Upper lobe of left lung (tissue), 6 donors: ENCODE measurements around the gene LAMC2. TPM values are rescaled to one million over a fixed set of nuclear protein-coding genes. Genes with fewer than 3 reads are reported as not detected.

Source experiments
- ATAC-seq, 2 donors: fragments of 200-7000 bp; cut with Tn5 transposase; one replicate each; pipeline ENCODE4 v1.9.1; 2022; ENCODE audit warnings: mild to moderate bottlenecking in 2 of 2, moderate library complexity in 2 of 2; ENCODE audit not compliant: low FRiP score in 2 of 2
- DNase-seq, 2 donors: peaks; one replicate each; pipeline ENCODE4 v3.0.0-alpha.2; 2019 to 2020
- H3K27ac ChIP-seq, 4 donors: fragments of 200-600 bp; sonication (generic); one replicate each; pipeline ENCODE4 v1.5.1; 2016 to 2019
- H3K27me3 ChIP-seq, 4 donors: fragments of 200-600 bp; sonication (generic); one replicate each; pipeline ENCODE4 v1.5.1; 2017 to 2019
- H3K36me3 ChIP-seq, 4 donors: fragments of 200-600 bp; sonication (generic); one replicate each; pipeline ENCODE4 v1.5.1; 2016 to 2019
- H3K4me1 ChIP-seq, 4 donors: fragments of 200-600 bp; sonication (generic); one replicate each; pipeline ENCODE4 v1.5.1; 2018 to 2019
- H3K4me3 ChIP-seq, 4 donors: fragments of 200-600 bp; sonication (generic); one replicate each; pipeline ENCODE4 v1.5.1; 2017 to 2019; ENCODE audit warnings: mild to moderate bottlenecking in 2 of 4, moderate library complexity in 1 of 4
- H3K9me3 ChIP-seq, 4 donors: fragments of 200-600 bp; sonication (generic); one replicate each; pipeline ENCODE4 v1.5.1; 2018 to 2019
- CTCF ChIP-seq, 6 experiments: fragments of 450-650 bp in 4 of 6; fragments of 200-600 bp in 2 of 6; sonication (generic) in 2 of 6; IDR thresholded peaks; one replicate each; pipeline ENCODE4 v1.5.1; 2016 to 2019; ENCODE audit warnings: antibody characterized with exemption in 6 of 6
- EP300 ChIP-seq, 4 donors: sonication (generic); formaldehyde crosslinking; IDR thresholded peaks; one replicate each; pipeline ENCODE4 v1.5.1; 2017; ENCODE audit warnings: antibody characterized with exemption in 4 of 4, control low read depth in 2 of 4
- POLR2A ChIP-seq, 4 donors: fragments of 450-650 bp; IDR thresholded peaks; one replicate each; pipeline ENCODE4 v1.5.1; 2016 to 2017; ENCODE audit warnings: antibody characterized with exemption in 4 of 4, mild to moderate bottlenecking in 2 of 4
- POLR2AphosphoS5 ChIP-seq, 2 donors: sonication (generic); formaldehyde crosslinking; IDR thresholded peaks; one replicate each; pipeline ENCODE4 v1.5.1; 2017; ENCODE audit warnings: antibody characterized with exemption in 2 of 2
- WGBS, 2 donors: methylation state at CpG; one replicate each; pipeline ENCODE4 v1.1.5; 2017 to 2018; 5-methylcytosine and 5-hydroxymethylcytosine counted together
- total RNA-seq, 6 donors: library from RNA; depleted of rRNA in 4 of 6; stranded (reverse); fragments of >200 nt in 4 of 6; gene quantifications; one replicate each; pipeline versions ENCODE4 v1.1.0 to v1.2.1, GENCODE V29; 2016 to 2021
- donor health status: DM: no; HTN: no; CAD: no; lungs with moderate emphysema.
- donor health status: DM: no; HTN: yes; CAD: no; lungs with severe emphysema.

LAMC2 gene
- total RNA-seq, 6 donors from 2014 or later: 10.5 to 74.6 (median 46.1) TPM

GRCh38 chr1:183210681-183211080, 24.6 kb downstream of the LAMC2 start:
- ATAC-seq: no peak

GRCh38 chr1:183212870-183213269, 26.8 kb downstream of the LAMC2 start:
- H3K4me3 ChIP-seq: no peak overlapping the region
- H3K9me3 ChIP-seq: no peaks in the 10 kb centered on the region
- H3K36me3 ChIP-seq: no peaks in the 10 kb centered on the region
- TF ChIP-seq EP300 (IDR thresholded peaks at IDR 0.05) (no peak), POLR2A (IDR thresholded peaks at IDR 0.05) (no peak), CTCF (IDR thresholded peaks at IDR 0.05) (no peak), POLR2AphosphoS5 (IDR thresholded peaks at IDR 0.05) (no peak)
- no peak overlapping the region for H3K27ac ChIP-seq
- 89 to 90% methylated on average over 1 of the region's 1 CpG for WGBS, 2 donors
- H3K4me1 ChIP-seq: peaks cover 0 to 3% (median 0%) of the 10 kb centered on the region in 4 donors
- DNase-seq: no peak
- H3K27me3 ChIP-seq: no peaks in the 10 kb centered on the region
- no peak for ATAC-seq

More at GRCh38 chr1:183210681-183211080, 24.6 kb downstream of the LAMC2 start:
- Histone ChIP-seq H3K36me3 (no peaks in the 10 kb centered on the region), H3K27ac (no peak overlapping the region), H3K9me3 (no peaks in the 10 kb centered on the region), H3K4me3 (no peak overlapping the region), H3K4me1 (no peaks in the 10 kb centered on the region), H3K27me3 (no peaks in the 10 kb centered on the region)
- TF ChIP-seq EP300 (IDR thresholded peaks at IDR 0.05): no peak
- no peak for TF ChIP-seq POLR2A (IDR thresholded peaks at IDR 0.05)
- TF ChIP-seq CTCF (IDR thresholded peaks at IDR 0.05): no peak
- TF ChIP-seq POLR2AphosphoS5 (IDR thresholded peaks at IDR 0.05): no peak
- DNase-seq: no peak

GRCh38 chr1:183214021-183214970, 28.2 kb downstream of the LAMC2 start:
- 78 to 84% methylated on average over 5 of the region's 5 CpGs for WGBS, 2 donors
- Histone ChIP-seq H3K4me1 (peaks cover 9 to 14% (median 12%) of the 10 kb centered on the region in 4 donors), H3K27me3 (no peaks in the 10 kb centered on the region), H3K9me3 (no peaks in the 10 kb centered on the region), H3K27ac (no peak overlapping the region), H3K4me3 (no peak overlapping the region), H3K36me3 (no peaks in the 10 kb centered on the region)
- DNase-seq (no peak), ATAC-seq (peak in 1 of 2 donors; percentile 48)
- no peak for TF ChIP-seq POLR2A (IDR thresholded peaks at IDR 0.05)
- TF ChIP-seq EP300 (IDR thresholded peaks at IDR 0.05): no peak
- TF ChIP-seq CTCF (IDR thresholded peaks at IDR 0.05): no peak
- TF ChIP-seq POLR2AphosphoS5 (IDR thresholded peaks at IDR 0.05): no peak

- Histone ChIP-seq H3K4me3 (no peak overlapping the region), H3K9me3 (no peaks in the 10 kb centered on the region), H3K4me1 (peaks cover 11 to 16% (median 13%) of the 10 kb centered on the region in 4 donors), H3K27ac (no peak overlapping the region), H3K36me3 (no peaks in the 10 kb centered on the region), H3K27me3 (no peaks in the 10 kb centered on the region)
- TF ChIP-seq POLR2A (IDR thresholded peaks at IDR 0.05) (no peak), POLR2AphosphoS5 (IDR thresholded peaks at IDR 0.05) (no peak), CTCF (IDR thresholded peaks at IDR 0.05) (no peak), EP300 (IDR thresholded peaks at IDR 0.05) (no peak)
- ATAC-seq (no peak), DNase-seq (no peak)
- WGBS, 2 donors: 87 to 90% methylated on average over 13 of the region's 13 CpGs
Observed at GRCh38 chr1:183215076-183215720, 29.1 kb downstream of the LAMC2 start.
